ENCODE data around the gene XPNPEP1. TPM values are rescaled to one million over a fixed set of nuclear protein-coding genes. Genes with fewer than 3 reads are reported as not detected.

Gene XPNPEP1
- total RNA-seq, 1 donor from 2014 or later: 94.6 TPM

DNA sequence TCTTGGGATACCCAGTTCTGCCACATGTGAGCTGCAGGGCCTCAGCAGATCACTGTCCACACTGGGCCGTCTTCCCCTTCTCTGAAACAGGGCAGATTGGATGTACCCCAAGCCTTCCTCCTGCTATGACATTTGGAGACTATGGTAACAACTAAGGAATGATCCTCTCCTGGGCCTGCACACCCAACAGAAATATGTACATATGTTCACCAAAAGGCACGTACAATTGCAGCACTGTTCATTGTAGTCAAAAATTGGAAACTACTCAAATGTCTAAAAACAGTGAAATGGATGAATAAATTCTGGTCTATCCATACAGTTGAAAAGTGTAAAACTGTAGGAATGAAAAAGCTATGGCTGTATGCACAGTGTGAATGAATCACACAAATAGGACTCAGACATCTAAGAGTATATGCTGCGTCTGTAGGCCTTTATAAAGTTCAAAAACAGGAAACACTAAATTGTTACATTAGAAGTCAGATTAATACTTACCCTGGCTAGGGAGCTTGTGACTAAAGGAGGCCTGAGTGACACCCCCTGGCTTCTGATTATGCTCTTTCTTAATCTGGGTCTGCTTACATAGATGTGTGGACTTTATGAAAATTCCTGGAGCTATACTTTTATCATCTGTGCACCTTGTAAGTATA, 16.1 kb upstream of the XPNPEP1 start:
- DNase-seq (ENCODE audit: low read depth): no peak
- H3K27me3 ChIP-seq (ENCODE audit: control insufficient read depth, insufficient read depth, low read length): no peaks in the 10 kb centered on the region
- TF ChIP-seq, protein P1, sequence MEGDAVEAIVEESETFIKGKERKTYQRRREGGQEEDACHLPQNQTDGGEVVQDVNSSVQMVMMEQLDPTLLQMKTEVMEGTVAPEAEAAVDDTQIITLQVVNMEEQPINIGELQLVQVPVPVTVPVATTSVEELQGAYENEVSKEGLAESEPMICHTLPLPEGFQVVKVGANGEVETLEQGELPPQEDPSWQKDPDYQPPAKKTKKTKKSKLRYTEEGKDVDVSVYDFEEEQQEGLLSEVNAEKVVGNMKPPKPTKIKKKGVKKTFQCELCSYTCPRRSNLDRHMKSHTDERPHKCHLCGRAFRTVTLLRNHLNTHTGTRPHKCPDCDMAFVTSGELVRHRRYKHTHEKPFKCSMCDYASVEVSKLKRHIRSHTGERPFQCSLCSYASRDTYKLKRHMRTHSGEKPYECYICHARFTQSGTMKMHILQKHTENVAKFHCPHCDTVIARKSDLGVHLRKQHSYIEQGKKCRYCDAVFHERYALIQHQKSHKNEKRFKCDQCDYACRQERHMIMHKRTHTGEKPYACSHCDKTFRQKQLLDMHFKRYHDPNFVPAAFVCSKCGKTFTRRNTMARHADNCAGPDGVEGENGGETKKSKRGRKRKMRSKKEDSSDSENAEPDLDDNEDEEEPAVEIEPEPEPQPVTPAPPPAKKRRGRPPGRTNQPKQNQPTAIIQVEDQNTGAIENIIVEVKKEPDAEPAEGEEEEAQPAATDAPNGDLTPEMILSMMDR (IDR thresholded peaks at IDR 0.05; ENCODE audit: insufficient read depth, low read length, poor library complexity, severe bottlenecking): no peak
- H3K4me3 ChIP-seq (ENCODE audit: low read depth, low read length): no peak overlapping the region
- H3K36me3 ChIP-seq (ENCODE audit: control insufficient read depth, insufficient read depth, low read length): no peaks in the 10 kb centered on the region

DNA sequence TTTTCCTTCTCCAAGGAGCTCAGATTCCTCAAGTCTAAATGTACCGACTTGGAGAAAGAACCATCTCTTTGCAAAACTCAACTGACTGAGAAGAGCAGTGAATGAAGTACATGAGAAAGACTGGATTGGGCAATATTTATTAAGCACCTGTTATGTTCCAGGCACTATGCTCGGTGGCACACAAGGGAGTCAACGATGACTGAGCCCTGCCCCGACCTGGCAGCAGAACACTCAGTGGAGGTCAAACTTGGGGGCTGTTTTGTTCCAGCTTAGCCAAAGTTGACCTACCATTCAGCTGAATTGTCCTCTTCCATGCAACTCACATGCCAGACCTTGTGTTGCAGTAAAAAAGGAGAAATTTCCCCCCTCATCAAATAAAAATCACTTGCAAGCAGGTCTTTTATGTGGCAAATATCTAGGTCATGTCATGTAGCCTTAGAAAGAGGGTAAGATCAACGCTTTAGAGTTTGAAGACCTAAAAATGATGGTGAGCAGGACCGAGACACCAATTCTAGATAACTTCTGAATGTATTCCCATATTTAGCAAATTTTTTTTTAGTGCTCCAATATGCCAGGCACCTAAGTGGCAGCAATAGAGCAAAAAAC, 14.3 kb upstream of the XPNPEP1 start:
- Histone ChIP-seq H3K27me3 (ENCODE audit: control insufficient read depth, insufficient read depth, low read length) (no peaks in the 10 kb centered on the region), H3K36me3 (ENCODE audit: control insufficient read depth, insufficient read depth, low read length) (no peaks in the 10 kb centered on the region), H3K4me3 (ENCODE audit: low read depth, low read length) (no peak overlapping the region)
- TF ChIP-seq, protein P1 (IDR thresholded peaks at IDR 0.05; ENCODE audit: insufficient read depth, low read length, poor library complexity, severe bottlenecking): no peak
- DNase-seq (ENCODE audit: low read depth): no peak

DNA sequence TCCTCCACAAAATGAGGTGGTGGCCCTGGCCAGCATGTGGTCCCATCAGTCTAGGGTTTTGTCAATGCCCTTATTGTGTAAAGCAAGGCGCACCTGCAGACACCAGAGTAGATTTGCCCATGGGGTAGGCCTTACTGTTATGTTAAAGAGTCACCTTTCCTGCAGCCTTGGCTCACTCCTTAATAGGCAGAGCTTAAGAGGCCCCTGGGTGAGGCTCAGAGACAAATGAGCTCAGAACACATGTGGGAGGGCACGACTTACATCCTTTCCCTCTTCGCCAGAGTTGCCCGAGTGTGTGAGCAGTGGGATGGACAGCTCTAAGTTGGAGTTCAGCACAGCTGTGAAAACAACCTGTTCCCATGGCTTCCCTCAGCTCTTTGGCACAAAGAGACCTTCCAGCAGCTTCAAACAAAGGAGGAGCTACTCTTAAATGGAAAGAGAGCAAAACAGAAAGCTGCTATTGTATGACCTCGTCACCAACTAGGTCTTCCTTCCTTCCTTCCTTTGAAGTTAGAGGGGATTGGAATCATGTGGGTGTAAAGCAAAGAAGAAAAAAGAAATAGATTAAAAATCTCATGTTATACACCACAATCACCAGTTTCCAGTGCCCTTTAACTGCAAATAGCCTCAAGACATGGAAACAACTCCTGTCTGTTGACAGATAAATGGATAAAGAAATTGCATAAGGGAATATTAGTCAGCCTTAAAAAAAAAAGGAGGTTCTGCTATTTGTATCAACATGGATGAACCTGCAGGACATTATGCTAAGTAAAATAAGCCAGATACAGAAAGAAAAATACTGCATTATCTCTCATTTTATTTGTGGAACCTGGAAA, 11.9 kb upstream of the XPNPEP1 start:
- no peaks in the 10 kb centered on the region for H3K27me3 ChIP-seq (ENCODE audit: control insufficient read depth, insufficient read depth, low read length)
- peak; percentile 80 for DNase-seq (ENCODE audit: low read depth)

DNA sequence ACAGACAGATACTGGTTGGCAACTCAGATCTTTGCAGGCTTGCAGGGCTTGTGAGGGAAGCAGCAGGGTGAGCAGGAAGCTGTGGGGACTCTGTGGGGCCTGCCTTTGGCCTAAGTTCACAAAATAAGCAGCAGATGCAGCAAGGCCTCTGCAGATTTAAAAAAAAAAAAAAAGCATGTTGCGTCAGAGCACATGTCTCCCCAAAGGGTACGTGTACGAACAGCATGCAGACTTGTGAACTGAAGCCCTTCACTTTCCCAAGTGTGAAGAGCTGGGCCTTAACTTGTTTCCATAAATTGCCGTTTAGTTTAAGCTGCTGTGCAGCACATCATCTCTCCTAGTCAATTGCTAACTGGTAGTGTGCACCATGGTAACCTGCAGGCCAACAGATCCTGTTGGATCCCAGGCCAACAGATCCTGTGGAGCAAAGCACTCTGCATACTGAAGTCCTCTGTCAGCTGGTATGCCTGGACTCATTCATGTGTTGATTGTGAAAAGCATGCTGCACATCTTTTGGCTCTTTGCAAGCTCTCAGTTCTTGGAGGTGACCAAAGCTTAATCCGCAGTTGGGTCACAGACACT, 10.8 kb upstream of the XPNPEP1 start:
- no peaks in the 10 kb centered on the region for H3K36me3 ChIP-seq (ENCODE audit: control insufficient read depth, insufficient read depth, low read length)
- TF ChIP-seq, protein P1 (IDR thresholded peaks at IDR 0.05; ENCODE audit: insufficient read depth, low read length, poor library complexity, severe bottlenecking): no peak
- no peak for DNase-seq (ENCODE audit: low read depth)
- no peaks in the 10 kb centered on the region for H3K27me3 ChIP-seq (ENCODE audit: control insufficient read depth, insufficient read depth, low read length)
- H3K4me3 ChIP-seq (ENCODE audit: low read depth, low read length): no peak overlapping the region

More for the DNA sequence above, 11.9 kb upstream of the XPNPEP1 start:
- no peaks in the 10 kb centered on the region for H3K36me3 ChIP-seq (ENCODE audit: control insufficient read depth, insufficient read depth, low read length)
- TF ChIP-seq, protein P1 (IDR thresholded peaks at IDR 0.05; ENCODE audit: insufficient read depth, low read length, poor library complexity, severe bottlenecking): no peak
- no peak overlapping the region for H3K4me3 ChIP-seq (ENCODE audit: low read depth, low read length)

DNA sequence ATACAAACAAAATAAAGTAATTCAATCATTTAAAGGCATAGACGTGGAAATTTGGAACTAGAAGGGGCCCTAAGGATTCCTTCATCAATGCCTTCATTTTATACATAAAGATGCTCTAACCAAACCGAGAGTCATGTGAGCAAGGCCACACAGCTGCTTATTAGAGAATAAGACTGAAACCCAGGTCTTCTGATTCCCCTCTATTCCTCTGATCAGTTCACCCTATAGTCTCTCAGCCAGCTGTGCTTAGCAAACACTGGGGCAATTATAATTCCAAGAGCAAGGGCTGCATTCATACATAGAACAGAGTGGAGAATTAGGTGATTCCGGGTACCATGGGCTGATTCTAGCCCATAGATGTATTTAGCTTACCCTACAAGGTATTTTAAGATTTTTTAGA, 9.7 kb upstream of the XPNPEP1 start:
- DNase-seq (ENCODE audit: low read depth): no peak
- TF ChIP-seq, protein P1 (IDR thresholded peaks at IDR 0.05; ENCODE audit: insufficient read depth, low read length, poor library complexity, severe bottlenecking): no peak
- Histone ChIP-seq H3K27me3 (ENCODE audit: control insufficient read depth, insufficient read depth, low read length) (no peaks in the 10 kb centered on the region), H3K36me3 (ENCODE audit: control insufficient read depth, insufficient read depth, low read length) (no peaks in the 10 kb centered on the region), H3K4me3 (ENCODE audit: low read depth, low read length) (no peak overlapping the region)

All from kidney epithelial cell (primary cell).